HEK293T (cell line): ENCODE measurements around the gene FCRL2.

Experiments used
- BHLHE40 ChIP-seq: fragments of 450-650 bp; IDR thresholded peaks from 2 replicates; pipeline ENCODE4 v1.6.1; 2016; ENCODE audit warnings: mild to moderate bottlenecking, moderate library complexity, borderline replicate concordance
- CTBP1 ChIP-seq: fragments of 450-650 bp; IDR thresholded peaks from 2 replicates; pipeline ENCODE4 v1.6.1; 2016; ENCODE audit warnings: borderline replicate concordance
- ELF4 ChIP-seq: fragments of 450-650 bp; IDR thresholded peaks from 2 replicates; pipeline ENCODE4 v1.6.1; 2017; ENCODE audit warnings: antibody characterized with exemption
- FOXA1 ChIP-seq: fragments of 450-650 bp; IDR thresholded peaks from 2 replicates; pipeline ENCODE4 v1.6.1; 2016; ENCODE audit warnings: mild to moderate bottlenecking
- FOXK2 ChIP-seq: fragments of 450-650 bp; IDR thresholded peaks from 2 replicates; pipeline ENCODE4 v1.6.1; 2016; ENCODE audit warnings: mild to moderate bottlenecking
- FOXM1 ChIP-seq: fragments of 450-650 bp; IDR thresholded peaks from 2 replicates; pipeline ENCODE4 v1.6.1; 2017; ENCODE audit warnings: mild to moderate bottlenecking, borderline replicate concordance
- HDGF ChIP-seq: fragments of 450-650 bp; IDR thresholded peaks from 2 replicates; pipeline ENCODE4 v1.6.1; 2017; ENCODE audit warnings: antibody characterized with exemption, borderline replicate concordance
- L3MBTL2 ChIP-seq: fragments of 450-650 bp; conservative IDR thresholded peaks from 2 replicates; pipeline ENCODE4 v1.6.1; 2016; ENCODE audit warnings: mild to moderate bottlenecking
- LEF1 ChIP-seq: fragments of 450-650 bp; IDR thresholded peaks from 2 replicates; pipeline ENCODE4 v1.6.1; 2017; ENCODE audit warnings: mild to moderate bottlenecking, borderline replicate concordance
- PKNOX1 ChIP-seq: fragments of 450-650 bp; IDR thresholded peaks from 2 replicates; pipeline ENCODE4 v1.6.1; 2016
- SP1 ChIP-seq: fragments of 450-650 bp; IDR thresholded peaks from 2 replicates; pipeline ENCODE4 v1.6.1; 2017
- SUZ12 ChIP-seq: fragments of 450-650 bp; IDR thresholded peaks from 2 replicates; pipeline ENCODE4 v1.6.1; 2016; ENCODE audit warnings: mild to moderate bottlenecking
- ZNF384 ChIP-seq: fragments of 450-650 bp; IDR thresholded peaks from 2 replicates; pipeline ENCODE4 v1.6.1; 2016

DNA sequence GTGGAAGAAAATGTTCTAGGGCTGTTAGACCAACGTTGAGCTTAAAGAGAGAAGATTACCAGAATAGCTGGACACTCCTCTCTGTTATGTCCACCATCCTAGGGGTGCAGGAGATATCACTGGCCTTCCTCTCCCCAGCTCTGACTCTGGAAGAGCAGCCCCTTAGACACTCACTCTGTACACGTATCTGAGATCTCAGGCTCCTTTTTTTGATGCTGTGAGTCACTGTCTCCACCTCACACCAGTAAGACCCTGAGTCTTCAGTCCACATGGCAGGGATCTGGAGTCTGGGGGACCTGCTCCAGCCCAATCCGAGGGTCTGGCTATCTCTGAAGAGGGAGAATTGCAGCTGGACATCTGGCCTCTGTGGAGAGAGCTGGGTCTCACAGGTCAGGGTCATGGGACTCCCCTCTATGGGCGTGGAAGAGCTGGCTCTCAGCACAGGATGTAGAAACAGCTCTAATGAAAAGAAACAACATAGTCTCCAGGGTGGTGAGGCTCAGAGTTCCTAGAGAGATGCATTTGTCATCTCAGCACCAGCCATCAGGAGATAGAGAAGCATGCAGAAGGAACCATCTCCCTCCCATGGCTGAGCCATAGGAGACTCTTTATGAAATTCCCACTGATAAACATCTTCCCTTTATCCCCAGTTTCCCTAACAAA lies 79.8 kb downstream of the FCRL2 start:
- TF ChIP-seq SUZ12 (no peak), FOXA1 (no peak), ZNF384 (no peak), CTBP1 (no peak), ELF4 (no peak), BHLHE40 (no peak), SP1 (no peak), FOXM1 (no peak), LEF1 (no peak), HDGF (no peak), L3MBTL2 (no peak), FOXK2 (no peak), PKNOX1 (no peak)
